HEK293T (cell line): ENCODE results near the gene GOLGA6L7.

Source experiments
- FOXK2 ChIP-seq: fragments of 450-650 bp; IDR thresholded peaks from 2 replicates; pipeline ENCODE4 v1.6.1; 2016; ENCODE audit warnings: mild to moderate bottlenecking
- SP1 ChIP-seq: fragments of 450-650 bp; IDR thresholded peaks from 2 replicates; pipeline ENCODE4 v1.6.1; 2017
- TARDBP ChIP-seq: fragments of 450-650 bp; IDR thresholded peaks from 2 replicates; pipeline ENCODE4 v1.6.1; 2016

DNA sequence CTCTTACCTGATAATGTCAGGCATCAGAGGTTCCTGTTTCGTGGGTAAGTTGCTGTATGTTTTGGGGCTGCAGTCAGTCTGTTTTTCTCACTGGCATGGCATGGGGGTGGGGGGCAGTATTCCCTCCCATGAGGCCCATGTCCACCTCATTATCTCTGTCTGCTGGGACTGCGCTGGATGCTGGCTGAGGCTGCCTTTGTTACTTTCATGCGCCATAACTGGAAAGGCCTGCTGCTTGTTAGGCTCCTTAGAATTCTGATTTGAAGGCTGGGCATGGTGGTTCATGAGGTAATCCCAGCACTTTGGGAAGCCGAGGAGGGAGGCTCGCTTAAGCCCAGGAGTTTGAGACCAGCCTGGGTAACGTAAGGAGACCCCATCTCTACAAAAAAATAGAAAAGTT lies 47.1 kb upstream of the GOLGA6L7 start:
- TF ChIP-seq SP1 = no peak
- TF ChIP-seq TARDBP = no peak
- no peak for TF ChIP-seq FOXK2
